ENCODE measurements around the gene ALDH3A1. TPM values are rescaled to one million over a fixed set of nuclear protein-coding genes. Genes with fewer than 3 reads are reported as not detected.

ALDH3A1 gene
- polyA plus RNA-seq, 1 donor from 2014 or later: 0.10 TPM

- H4K20me1 ChIP-seq (ENCODE audit: insufficient read depth): no peaks in the 10 kb centered on the region
- H3K79me2 ChIP-seq (replicated peaks; ENCODE audit: insufficient read depth, low read length): no peaks in the 10 kb centered on the region
- no peak overlapping the region for H3K9ac ChIP-seq (ENCODE audit: low read length)
- H3K27ac ChIP-seq (ENCODE audit: low read length): no peak overlapping the region
- no peaks in the 10 kb centered on the region for H3K9me3 ChIP-seq (ENCODE audit: low read length)
- no peaks in the 10 kb centered on the region for H3K27me3 ChIP-seq (ENCODE audit: insufficient read depth, low read depth, low read length)
- H2AFZ ChIP-seq (ENCODE audit: low read depth, low read length): no peak overlapping the region
- no peak overlapping the region for H3K4me2 ChIP-seq (ENCODE audit: low read length)
- H3K4me3 ChIP-seq (ENCODE audit: low read length): no peak overlapping the region
- no peaks in the 10 kb centered on the region for H3F3A ChIP-seq (ENCODE audit: insufficient read depth, low read length, poor library complexity, severe bottlenecking)
- TF ChIP-seq TAF1 (IDR thresholded peaks at IDR 0.05; ENCODE audit: low read depth) (no peak), EP300 (conservative IDR thresholded peaks at IDR 0.05; ENCODE audit: poor library complexity, severe bottlenecking) (no peak), SMC3 (conservative IDR thresholded peaks at IDR 0.05; ENCODE audit: poor library complexity) (no peak), RAD21 (conservative IDR thresholded peaks at IDR 0.05) (no peak), CTCF (IDR thresholded peaks at IDR 0.05; ENCODE audit: poor library complexity, severe bottlenecking) (no peak), MXI1 (conservative IDR thresholded peaks at IDR 0.05; ENCODE audit: poor library complexity, severe bottlenecking) (no peak), EZH2 (IDR thresholded peaks at IDR 0.05; ENCODE audit: borderline replicate concordance, insufficient read depth, low read length, poor library complexity, severe bottlenecking) (no peak), POLR2AphosphoS5 (IDR thresholded peaks at IDR 0.05) (no peak)
- TF ChIP-seq, protein P1, sequence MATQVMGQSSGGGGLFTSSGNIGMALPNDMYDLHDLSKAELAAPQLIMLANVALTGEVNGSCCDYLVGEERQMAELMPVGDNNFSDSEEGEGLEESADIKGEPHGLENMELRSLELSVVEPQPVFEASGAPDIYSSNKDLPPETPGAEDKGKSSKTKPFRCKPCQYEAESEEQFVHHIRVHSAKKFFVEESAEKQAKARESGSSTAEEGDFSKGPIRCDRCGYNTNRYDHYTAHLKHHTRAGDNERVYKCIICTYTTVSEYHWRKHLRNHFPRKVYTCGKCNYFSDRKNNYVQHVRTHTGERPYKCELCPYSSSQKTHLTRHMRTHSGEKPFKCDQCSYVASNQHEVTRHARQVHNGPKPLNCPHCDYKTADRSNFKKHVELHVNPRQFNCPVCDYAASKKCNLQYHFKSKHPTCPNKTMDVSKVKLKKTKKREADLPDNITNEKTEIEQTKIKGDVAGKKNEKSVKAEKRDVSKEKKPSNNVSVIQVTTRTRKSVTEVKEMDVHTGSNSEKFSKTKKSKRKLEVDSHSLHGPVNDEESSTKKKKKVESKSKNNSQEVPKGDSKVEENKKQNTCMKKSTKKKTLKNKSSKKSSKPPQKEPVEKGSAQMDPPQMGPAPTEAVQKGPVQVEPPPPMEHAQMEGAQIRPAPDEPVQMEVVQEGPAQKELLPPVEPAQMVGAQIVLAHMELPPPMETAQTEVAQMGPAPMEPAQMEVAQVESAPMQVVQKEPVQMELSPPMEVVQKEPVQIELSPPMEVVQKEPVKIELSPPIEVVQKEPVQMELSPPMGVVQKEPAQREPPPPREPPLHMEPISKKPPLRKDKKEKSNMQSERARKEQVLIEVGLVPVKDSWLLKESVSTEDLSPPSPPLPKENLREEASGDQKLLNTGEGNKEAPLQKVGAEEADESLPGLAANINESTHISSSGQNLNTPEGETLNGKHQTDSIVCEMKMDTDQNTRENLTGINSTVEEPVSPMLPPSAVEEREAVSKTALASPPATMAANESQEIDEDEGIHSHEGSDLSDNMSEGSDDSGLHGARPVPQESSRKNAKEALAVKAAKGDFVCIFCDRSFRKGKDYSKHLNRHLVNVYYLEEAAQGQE (IDR thresholded peaks at IDR 0.05; ENCODE audit: borderline replicate concordance): no peak
- no peaks in the 10 kb centered on the region for H3K9me2 ChIP-seq (ENCODE audit: insufficient read depth, low read length)
- H3K36me3 ChIP-seq (ENCODE audit: insufficient read depth, low read length): no peaks in the 10 kb centered on the region
Observed at GRCh38 chr17:19750835-19751234, 2.7 kb upstream of the ALDH3A1 start.

GRCh38 chr17:19750020-19750572 lies 2.0 kb upstream of the ALDH3A1 start:
- H3F3A ChIP-seq (ENCODE audit: insufficient read depth, low read length, poor library complexity, severe bottlenecking): no peaks in the 10 kb centered on the region
- no peaks in the 10 kb centered on the region for H3K79me2 ChIP-seq (replicated peaks; ENCODE audit: insufficient read depth, low read length)
- H3K9ac ChIP-seq (ENCODE audit: low read length): no peak overlapping the region
- no peak overlapping the region for H2AFZ ChIP-seq (ENCODE audit: low read depth, low read length)
- no peaks in the 10 kb centered on the region for H3K9me2 ChIP-seq (ENCODE audit: insufficient read depth, low read length)
- H3K27me3 ChIP-seq (ENCODE audit: insufficient read depth, low read depth, low read length): no peaks in the 10 kb centered on the region
- no peak overlapping the region for H3K27ac ChIP-seq (ENCODE audit: low read length)
- H3K4me3 ChIP-seq (ENCODE audit: low read length): no peak overlapping the region
- TF ChIP-seq EP300 (conservative IDR thresholded peaks at IDR 0.05; ENCODE audit: poor library complexity, severe bottlenecking) (no peak), TAF1 (IDR thresholded peaks at IDR 0.05; ENCODE audit: low read depth) (no peak), POLR2AphosphoS5 (IDR thresholded peaks at IDR 0.05) (no peak), SMC3 (conservative IDR thresholded peaks at IDR 0.05; ENCODE audit: poor library complexity) (no peak), EZH2 (IDR thresholded peaks at IDR 0.05; ENCODE audit: borderline replicate concordance, insufficient read depth, low read length, poor library complexity, severe bottlenecking) (no peak), CTCF (IDR thresholded peaks at IDR 0.05; ENCODE audit: poor library complexity, severe bottlenecking) (no peak), MXI1 (conservative IDR thresholded peaks at IDR 0.05; ENCODE audit: poor library complexity, severe bottlenecking) (no peak), RAD21 (conservative IDR thresholded peaks at IDR 0.05) (no peak)
- TF ChIP-seq, protein P1 (IDR thresholded peaks at IDR 0.05; ENCODE audit: borderline replicate concordance): no peak
- H4K20me1 ChIP-seq (ENCODE audit: insufficient read depth): no peaks in the 10 kb centered on the region
- H3K9me3 ChIP-seq (ENCODE audit: low read length): no peaks in the 10 kb centered on the region
- no peaks in the 10 kb centered on the region for H3K36me3 ChIP-seq (ENCODE audit: insufficient read depth, low read length)
- H3K4me2 ChIP-seq (ENCODE audit: low read length): no peak overlapping the region
